Caco-2 (cell line): Measurements from ENCODE around the gene THSD8. TPM values are rescaled to one million over a fixed set of nuclear protein-coding genes. Genes with fewer than 3 reads are reported as not detected.

Source experiments
- BruUV-seq: library from RNA; stranded (reverse); fragments of 400-500 nt; replicated peaks from 2 replicates; lab custom pipeline; 2021; lab: Mats Ljungman, UMichigan
- CTCF ChIA-PET: fragments of 300-600 bp; sonication (Branson Sonifier 250); formaldehyde crosslinking; loops from one replicate; lab custom pipeline; 2022; ENCODE audit warnings: antibody characterized with exemption; lab: Charles Lee
- POLR2A ChIA-PET: fragments of 300-600 bp; sonication (Branson Sonifier 250); formaldehyde crosslinking; loops from one replicate; lab custom pipeline; 2022; ENCODE audit warnings: antibody characterized with exemption; lab: Charles Lee
- DNase-seq, 2 experiments: peaks; one replicate each; pipeline versions ENCODE4 v3.0.0 to v3.0.0-alpha.2; 2020 to 2022
- H3K27me3 ChIP-seq: replicated peaks from 2 replicates; pipeline ENCODE4 v1.6.0; 2011; ENCODE audit warnings: low read length; ENCODE audit not compliant: control insufficient read depth, insufficient read depth
- H3K36me3 ChIP-seq: 2 replicates; pipeline ENCODE4 v1.5.1; 2011; ENCODE audit warnings: low read length; ENCODE audit not compliant: control insufficient read depth, insufficient read depth
- H3K4me1 ChIP-seq: fragments of 250-450 bp; sonication (Bioruptor Pico); 2 replicates; pipeline ENCODE4 v1.5.1; 2020; ENCODE audit warnings: mild to moderate bottlenecking
- H3K4me3 ChIP-seq: 2 replicates; pipeline ENCODE4 v1.5.1; 2011; ENCODE audit warnings: low read depth, mild to moderate bottlenecking, control low read depth, low read length
- H3K9me3 ChIP-seq: fragments of 250-450 bp; sonication (Bioruptor Pico); 2 replicates; pipeline ENCODE4 v1.5.1; 2020; ENCODE audit warnings: mild to moderate bottlenecking, moderate library complexity
- H3K27ac Mint-ChIP-seq: one replicate; pipeline ENCODE4 v1.8.0; 2022; ENCODE audit warnings: mixed read lengths; ENCODE audit not compliant: unreplicated experiment
- H3K27me3 Mint-ChIP-seq: one replicate; pipeline ENCODE4 v1.8.0; 2022; ENCODE audit warnings: mixed read lengths; ENCODE audit not compliant: insufficient read depth, unreplicated experiment
- H3K36me3 Mint-ChIP-seq: one replicate; pipeline ENCODE4 v1.8.0; 2022; ENCODE audit warnings: mild to moderate bottlenecking, mixed read lengths; ENCODE audit not compliant: insufficient read depth, unreplicated experiment
- H3K4me1 Mint-ChIP-seq: one replicate; pipeline ENCODE4 v1.8.0; 2022; ENCODE audit warnings: low read depth, mixed read lengths; ENCODE audit not compliant: unreplicated experiment
- H3K4me3 Mint-ChIP-seq: one replicate; pipeline ENCODE4 v1.8.0; 2022; ENCODE audit warnings: mild to moderate bottlenecking, moderate library complexity, mixed read lengths; ENCODE audit not compliant: unreplicated experiment
- H3K9me3 Mint-ChIP-seq: one replicate; pipeline ENCODE4 v1.8.0; 2022; ENCODE audit warnings: mixed read lengths; ENCODE audit not compliant: unreplicated experiment
- intact Hi-C: fragments of 100-400 bp; cut with micrococcal nuclease; formaldehyde crosslinking; loops from one replicate; pipeline ENCODE4 v1.10.0; 2022; ENCODE audit not compliant: unreplicated experiment
- total RNA-seq: library from RNA; stranded (reverse); gene quantifications from 2 replicates; pipeline ENCODE4 v1.2.3, GENCODE V29; 2022
- TF ChIP-seq, protein P1 (sequence below), 2 experiments: fragments of 200-600 bp in 1 of 2; IDR thresholded peaks; 1 replicate in 1 of 2; 2 replicates in 1 of 2; pipeline versions ENCODE4 v1.5.1 to v1.8.0; 2011 to 2022; ENCODE audit warnings: antibody characterized with exemption in 1 of 2, control low read depth in 1 of 2, inconsistent platforms in 1 of 2, low read depth in 1 of 2, low read length in 1 of 2, mild to moderate bottlenecking in 1 of 2, moderate library complexity in 1 of 2; ENCODE audit not compliant: insufficient read depth in 1 of 2, severe bottlenecking in 1 of 2, unreplicated experiment in 1 of 2

The THSD8 gene
- total RNA-seq, 1 experiment from 2014 or later: 25.9 TPM

DNA sequence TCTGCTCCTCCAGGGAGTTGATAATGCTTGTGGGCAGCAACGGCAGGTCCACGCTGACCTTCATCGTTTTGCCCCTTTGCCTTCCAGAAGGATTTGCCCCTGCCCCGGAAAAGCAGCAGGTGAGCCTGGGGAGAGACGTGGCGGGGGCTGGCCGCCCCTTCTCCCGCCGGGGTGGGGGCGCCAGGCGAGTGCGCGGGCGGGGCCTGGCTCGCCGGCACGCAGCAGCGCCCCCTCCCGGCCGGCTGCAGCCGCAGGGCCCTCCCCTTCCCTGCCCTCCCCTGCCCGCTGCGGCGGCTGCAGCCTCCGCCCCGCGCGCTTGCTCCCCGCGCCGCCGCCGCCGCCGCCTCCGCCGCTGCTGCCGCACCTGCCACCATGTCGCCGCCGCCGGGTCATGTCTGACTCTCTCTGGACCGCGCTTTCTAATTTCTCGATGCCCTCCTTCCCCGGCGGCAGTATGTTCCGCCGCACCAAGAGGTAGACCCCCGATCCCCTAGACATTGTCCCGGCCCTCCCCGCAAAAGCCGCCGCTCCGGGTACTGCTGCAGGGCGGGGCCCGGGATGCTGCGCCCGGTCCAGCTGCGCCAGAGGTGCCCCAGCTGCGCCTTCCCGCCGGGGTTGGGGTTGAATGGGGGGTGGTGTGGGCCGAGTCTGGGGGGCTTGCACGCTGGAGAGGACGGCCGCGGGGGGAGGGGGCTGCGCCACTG is 36.5 kb downstream of the THSD8 start, which contains the start of gene MAST1:
Gene MAST1, plus strand, starts transcription at position 334 of the 704 bp plus-strand sequence. Its CDS starts 58 bp downstream, at position 392.
- TF ChIP-seq, protein P1, sequence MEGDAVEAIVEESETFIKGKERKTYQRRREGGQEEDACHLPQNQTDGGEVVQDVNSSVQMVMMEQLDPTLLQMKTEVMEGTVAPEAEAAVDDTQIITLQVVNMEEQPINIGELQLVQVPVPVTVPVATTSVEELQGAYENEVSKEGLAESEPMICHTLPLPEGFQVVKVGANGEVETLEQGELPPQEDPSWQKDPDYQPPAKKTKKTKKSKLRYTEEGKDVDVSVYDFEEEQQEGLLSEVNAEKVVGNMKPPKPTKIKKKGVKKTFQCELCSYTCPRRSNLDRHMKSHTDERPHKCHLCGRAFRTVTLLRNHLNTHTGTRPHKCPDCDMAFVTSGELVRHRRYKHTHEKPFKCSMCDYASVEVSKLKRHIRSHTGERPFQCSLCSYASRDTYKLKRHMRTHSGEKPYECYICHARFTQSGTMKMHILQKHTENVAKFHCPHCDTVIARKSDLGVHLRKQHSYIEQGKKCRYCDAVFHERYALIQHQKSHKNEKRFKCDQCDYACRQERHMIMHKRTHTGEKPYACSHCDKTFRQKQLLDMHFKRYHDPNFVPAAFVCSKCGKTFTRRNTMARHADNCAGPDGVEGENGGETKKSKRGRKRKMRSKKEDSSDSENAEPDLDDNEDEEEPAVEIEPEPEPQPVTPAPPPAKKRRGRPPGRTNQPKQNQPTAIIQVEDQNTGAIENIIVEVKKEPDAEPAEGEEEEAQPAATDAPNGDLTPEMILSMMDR (IDR thresholded peaks at IDR 0.05; ENCODE audit: insufficient read depth in 1 of 2, low read depth in 1 of 2, low read length in 1 of 2, severe bottlenecking in 1 of 2, unreplicated experiment in 1 of 2): peak in 1 of 2 experiments; percentile 61
- Histone ChIP-seq H3K27me3 (no peaks in the 10 kb centered on the region), H3K36me3 (no peaks in the 10 kb centered on the region), H3K4me3 (peak within 1 kb of the TSS; percentile 45), H3K9me3 (no peaks in the 10 kb centered on the region), H3K4me1 (peaks cover 14% of the 10 kb centered on the region)
- Mint-ChIP-seq H3K4me1 (peaks cover 8% of the 10 kb centered on the region), H3K4me3 (peak within 1 kb of the TSS; percentile 75), H3K9me3 (no peaks in the 10 kb centered on the region), H3K27ac (no peak within 1 kb of the TSS), H3K27me3 (peaks cover 15% of the 10 kb centered on the region), H3K36me3 (peaks cover 6% of the 10 kb centered on the region)
- BruUV-seq: no TSS peak
- DNase-seq: peak in 1 of 2 experiments; percentile 74
- CTCF ChIA-PET: interaction anchor here (0.6 kb wide), 1 partner anchor 10 kb away, joined by 3 read pairs; no protein-coding TSS in a partner anchor
- intact Hi-C loops: loop anchor here (5.0 kb wide), 1 partner anchor 36 kb away; the partner anchor contains the start of genes PRDX2 and THSD8
- POLR2A ChIA-PET: no interaction called here

DNA sequence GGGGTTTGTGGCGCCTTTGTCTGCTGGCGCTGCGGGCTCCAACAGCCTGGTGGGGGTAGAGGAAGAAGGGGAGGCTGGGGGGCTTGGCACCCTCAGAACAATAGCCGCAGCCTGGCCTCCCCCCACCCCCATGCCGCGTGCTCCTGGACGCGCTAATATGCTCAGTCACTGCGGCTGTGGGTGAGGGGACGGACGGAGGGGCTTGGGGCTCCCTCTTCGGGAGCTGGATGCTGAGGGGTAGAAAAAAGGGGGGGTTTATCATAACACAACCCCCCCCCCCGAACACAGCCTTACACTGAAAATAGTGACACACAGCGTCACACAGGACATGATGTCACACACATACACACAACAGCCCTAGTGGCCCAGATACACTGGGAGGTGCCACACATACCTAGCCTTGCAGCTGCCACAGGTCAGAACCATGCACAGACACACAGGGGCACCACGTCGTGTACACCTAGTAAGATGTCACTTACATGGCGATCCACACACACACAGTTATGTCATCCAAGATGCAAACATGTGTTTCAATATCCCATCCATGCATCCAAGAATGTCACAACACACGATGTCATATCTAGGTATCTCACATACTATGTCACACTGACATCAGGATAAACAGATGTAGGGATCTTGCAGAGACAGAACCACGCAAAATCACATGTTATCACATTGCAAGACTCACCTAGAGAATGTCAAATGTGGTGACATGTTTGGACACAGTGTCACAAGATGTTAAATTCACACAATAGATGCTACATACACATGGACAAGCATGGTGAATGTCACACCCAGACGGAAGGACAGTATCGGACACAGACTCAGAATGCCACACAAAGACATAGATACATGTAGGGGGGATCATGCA is 37.3 kb downstream of the THSD8 start:
- peak overlapping the region; percentile 45 for H3K4me3 ChIP-seq
- Mint-ChIP-seq H3K4me1 (peaks cover 8% of the 10 kb centered on the region), H3K27ac (no peak overlapping the region), H3K36me3 (peaks cover 6% of the 10 kb centered on the region), H3K27me3 (peaks cover 15% of the 10 kb centered on the region), H3K4me3 (peak overlapping the region; percentile 75), H3K9me3 (no peaks in the 10 kb centered on the region)
- no peak for DNase-seq
- intact Hi-C loops: loop anchor here (5.0 kb wide), 1 partner anchor 37 kb away; the partner anchor contains the start of genes PRDX2 and THSD8
- POLR2A ChIA-PET: no interaction called here
- peaks cover 12% of the 10 kb centered on the region for H3K4me1 ChIP-seq
- BruUV-seq: no TSS peak
- CTCF ChIA-PET: no interaction called here
- no peaks in the 10 kb centered on the region for H3K36me3 ChIP-seq
- TF ChIP-seq, protein P1 (IDR thresholded peaks at IDR 0.05; ENCODE audit: insufficient read depth in 1 of 2, low read depth in 1 of 2, low read length in 1 of 2, severe bottlenecking in 1 of 2, unreplicated experiment in 1 of 2): no peak
- H3K9me3 ChIP-seq: no peaks in the 10 kb centered on the region
- no peaks in the 10 kb centered on the region for H3K27me3 ChIP-seq
